Hepatic stellate cell (primary cell): ENCODE measurements around the gene ENDOD1.

Source experiments
- DNase-seq: peaks from one replicate; pipeline ENCODE4 v3.0.0; 2011; ENCODE audit warnings: low spot score

Gene ENDOD1

GRCh38 chr11:95175818-95176380 lies 86.3 kb downstream of the ENDOD1 start:
- DNase-seq: no peak
